ENCODE data around the gene OPALIN.

DNA sequence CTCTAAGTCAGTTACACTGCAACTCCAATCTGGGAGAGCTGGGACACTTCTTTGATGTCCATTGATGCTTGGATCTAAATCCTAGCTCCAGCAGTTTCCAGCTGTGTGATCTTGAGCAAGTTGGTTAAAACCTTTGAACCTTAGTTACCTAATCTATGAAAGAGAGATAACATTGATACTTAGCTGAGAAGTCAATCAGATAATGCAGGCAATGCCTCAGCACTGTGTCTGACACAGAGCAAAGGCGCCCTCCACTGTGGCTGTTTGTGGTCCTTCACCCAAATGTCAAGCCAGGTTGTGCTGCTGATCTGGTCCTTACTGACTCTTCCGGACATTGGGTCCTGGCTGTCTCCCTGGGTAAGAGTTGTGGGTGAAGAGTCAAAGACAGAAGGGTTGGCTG is 34.4 kb downstream of the OPALIN start:
- TF ChIP-seq, protein P1, sequence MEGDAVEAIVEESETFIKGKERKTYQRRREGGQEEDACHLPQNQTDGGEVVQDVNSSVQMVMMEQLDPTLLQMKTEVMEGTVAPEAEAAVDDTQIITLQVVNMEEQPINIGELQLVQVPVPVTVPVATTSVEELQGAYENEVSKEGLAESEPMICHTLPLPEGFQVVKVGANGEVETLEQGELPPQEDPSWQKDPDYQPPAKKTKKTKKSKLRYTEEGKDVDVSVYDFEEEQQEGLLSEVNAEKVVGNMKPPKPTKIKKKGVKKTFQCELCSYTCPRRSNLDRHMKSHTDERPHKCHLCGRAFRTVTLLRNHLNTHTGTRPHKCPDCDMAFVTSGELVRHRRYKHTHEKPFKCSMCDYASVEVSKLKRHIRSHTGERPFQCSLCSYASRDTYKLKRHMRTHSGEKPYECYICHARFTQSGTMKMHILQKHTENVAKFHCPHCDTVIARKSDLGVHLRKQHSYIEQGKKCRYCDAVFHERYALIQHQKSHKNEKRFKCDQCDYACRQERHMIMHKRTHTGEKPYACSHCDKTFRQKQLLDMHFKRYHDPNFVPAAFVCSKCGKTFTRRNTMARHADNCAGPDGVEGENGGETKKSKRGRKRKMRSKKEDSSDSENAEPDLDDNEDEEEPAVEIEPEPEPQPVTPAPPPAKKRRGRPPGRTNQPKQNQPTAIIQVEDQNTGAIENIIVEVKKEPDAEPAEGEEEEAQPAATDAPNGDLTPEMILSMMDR (IDR thresholded peaks at IDR 0.05): no peak
- TF ChIP-seq POLR2A (IDR thresholded peaks at IDR 0.05) (no peak), POLR2AphosphoS5 (IDR thresholded peaks at IDR 0.05) (no peak)
